ENCODE data around the gene GNL2.

GNL2 gene

DNA sequence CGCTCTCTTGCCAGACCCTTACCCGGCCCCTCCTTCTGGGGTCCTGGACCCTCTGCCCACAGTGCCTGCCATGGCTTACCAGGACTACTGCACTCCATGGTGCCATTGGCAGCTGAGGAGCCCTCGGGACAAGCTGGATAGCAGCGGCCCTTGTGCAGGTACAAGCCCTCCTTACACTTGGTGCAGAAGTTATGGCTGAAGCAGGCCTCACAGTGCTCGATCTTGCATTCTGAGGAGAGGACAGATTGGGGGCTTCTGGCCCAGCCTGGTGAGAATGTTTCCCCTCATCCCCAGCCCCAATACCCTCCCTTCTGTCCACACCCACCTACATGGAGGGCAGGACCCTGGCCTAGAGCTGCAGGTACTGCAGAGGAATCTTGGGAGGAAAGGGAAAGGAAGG is 18.4 kb upstream of the GNL2 start:
- no peak overlapping the region for H2AFZ ChIP-seq (ENCODE audit: low read depth)
- H3K36me3 ChIP-seq (ENCODE audit: insufficient read depth), result no peaks in the 10 kb centered on the region
- no peak overlapping the region for H3K27ac ChIP-seq
- no peak overlapping the region for H3K4me3 ChIP-seq (IDR thresholded peaks at IDR 0.05; ENCODE audit: insufficient read depth, low read depth, low read length)
- no peaks in the 10 kb centered on the region for H4K20me1 ChIP-seq (ENCODE audit: insufficient read depth)
- no peaks in the 10 kb centered on the region for H3K79me2 ChIP-seq (ENCODE audit: insufficient read depth, low read depth)
- no peaks in the 10 kb centered on the region for H3K4me1 ChIP-seq (ENCODE audit: low read depth, poor library complexity, severe bottlenecking)
- TF ChIP-seq, protein P1, sequence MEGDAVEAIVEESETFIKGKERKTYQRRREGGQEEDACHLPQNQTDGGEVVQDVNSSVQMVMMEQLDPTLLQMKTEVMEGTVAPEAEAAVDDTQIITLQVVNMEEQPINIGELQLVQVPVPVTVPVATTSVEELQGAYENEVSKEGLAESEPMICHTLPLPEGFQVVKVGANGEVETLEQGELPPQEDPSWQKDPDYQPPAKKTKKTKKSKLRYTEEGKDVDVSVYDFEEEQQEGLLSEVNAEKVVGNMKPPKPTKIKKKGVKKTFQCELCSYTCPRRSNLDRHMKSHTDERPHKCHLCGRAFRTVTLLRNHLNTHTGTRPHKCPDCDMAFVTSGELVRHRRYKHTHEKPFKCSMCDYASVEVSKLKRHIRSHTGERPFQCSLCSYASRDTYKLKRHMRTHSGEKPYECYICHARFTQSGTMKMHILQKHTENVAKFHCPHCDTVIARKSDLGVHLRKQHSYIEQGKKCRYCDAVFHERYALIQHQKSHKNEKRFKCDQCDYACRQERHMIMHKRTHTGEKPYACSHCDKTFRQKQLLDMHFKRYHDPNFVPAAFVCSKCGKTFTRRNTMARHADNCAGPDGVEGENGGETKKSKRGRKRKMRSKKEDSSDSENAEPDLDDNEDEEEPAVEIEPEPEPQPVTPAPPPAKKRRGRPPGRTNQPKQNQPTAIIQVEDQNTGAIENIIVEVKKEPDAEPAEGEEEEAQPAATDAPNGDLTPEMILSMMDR (conservative IDR thresholded peaks at IDR 0.05; ENCODE audit: low read depth, low read length), result no peak
- no peak overlapping the region for H3K4me2 ChIP-seq
- peaks cover 25% of the 10 kb centered on the region; the same call in 1 of the 2 replicates for H3K27me3 ChIP-seq (ENCODE audit: insufficient read depth, low read depth)
- no peak overlapping the region for H3K9ac ChIP-seq

DNA sequence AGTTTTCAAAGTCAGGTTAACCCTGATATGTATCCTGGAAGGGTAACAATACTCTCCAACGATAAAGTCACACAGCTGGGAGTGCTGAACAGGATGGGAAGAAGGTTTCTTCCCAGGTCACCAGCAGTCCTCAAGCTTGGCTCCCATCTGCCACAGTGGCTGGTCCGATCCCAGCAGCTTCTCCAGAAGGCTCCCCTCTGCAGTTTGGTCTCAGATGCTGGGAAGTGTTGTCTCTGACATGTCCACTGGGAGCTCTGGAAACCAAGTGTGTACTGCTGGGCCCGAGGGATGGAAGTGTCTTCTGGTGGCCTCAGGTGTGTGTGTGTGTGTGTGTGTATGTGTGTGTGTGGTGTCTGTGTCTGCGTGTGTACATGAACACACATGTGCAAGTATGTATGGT is 16.4 kb upstream of the GNL2 start:
- no peak overlapping the region for H3K9ac ChIP-seq
- H3K4me2 ChIP-seq, result no peak overlapping the region

DNA sequence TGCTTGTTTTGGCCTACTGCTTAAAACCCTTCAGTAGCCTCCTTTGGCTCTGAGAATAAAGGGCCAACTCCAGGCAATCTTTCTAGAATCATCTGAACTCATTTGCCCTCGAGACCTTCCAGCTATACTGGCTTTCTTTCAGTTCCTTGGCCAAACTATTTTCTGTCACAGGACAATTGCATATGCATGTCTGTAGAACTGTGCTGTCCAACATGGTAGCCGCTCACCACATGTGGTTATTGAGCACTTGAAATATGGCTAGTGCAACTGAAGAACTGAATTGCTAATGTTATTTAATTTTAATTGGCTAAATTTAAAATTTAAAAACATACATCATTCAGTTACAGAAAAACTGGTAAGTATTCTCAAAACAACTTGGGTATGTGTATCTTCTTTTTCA is 14.3 kb upstream of the GNL2 start:
- no peaks in the 10 kb centered on the region for H3K4me1 ChIP-seq (ENCODE audit: low read depth, poor library complexity, severe bottlenecking)
- no peak overlapping the region for H3K27ac ChIP-seq
- peaks cover 11% of the 10 kb centered on the region; the same call in 1 of the 2 replicates for H3K27me3 ChIP-seq (ENCODE audit: insufficient read depth, low read depth)
- no peak overlapping the region for H3K4me3 ChIP-seq (IDR thresholded peaks at IDR 0.05; ENCODE audit: insufficient read depth, low read depth, low read length)
- H3K36me3 ChIP-seq (ENCODE audit: insufficient read depth), result no peaks in the 10 kb centered on the region
- H2AFZ ChIP-seq (ENCODE audit: low read depth), result no peak overlapping the region
- H3K79me2 ChIP-seq (ENCODE audit: insufficient read depth, low read depth), result no peaks in the 10 kb centered on the region
- TF ChIP-seq, protein P1 (conservative IDR thresholded peaks at IDR 0.05; ENCODE audit: low read depth, low read length), result no peak
- H3K9ac ChIP-seq, result no peak overlapping the region
- H4K20me1 ChIP-seq (ENCODE audit: insufficient read depth), result no peaks in the 10 kb centered on the region
- no peak overlapping the region for H3K4me2 ChIP-seq

More for the DNA sequence above, 16.4 kb upstream of the GNL2 start:
- Histone ChIP-seq H3K4me3 (IDR thresholded peaks at IDR 0.05; ENCODE audit: insufficient read depth, low read depth, low read length) (no peak overlapping the region), H3K4me1 (ENCODE audit: low read depth, poor library complexity, severe bottlenecking) (no peaks in the 10 kb centered on the region), H3K79me2 (ENCODE audit: insufficient read depth, low read depth) (no peaks in the 10 kb centered on the region), H4K20me1 (ENCODE audit: insufficient read depth) (no peaks in the 10 kb centered on the region), H3K27ac (no peak overlapping the region), H3K27me3 (ENCODE audit: insufficient read depth, low read depth) (peaks cover 22% of the 10 kb centered on the region; the same call in 1 of the 2 replicates), H2AFZ (ENCODE audit: low read depth) (no peak overlapping the region), H3K36me3 (ENCODE audit: insufficient read depth) (no peaks in the 10 kb centered on the region)
- TF ChIP-seq, protein P1 (conservative IDR thresholded peaks at IDR 0.05; ENCODE audit: low read depth, low read length), result no peak

DNA sequence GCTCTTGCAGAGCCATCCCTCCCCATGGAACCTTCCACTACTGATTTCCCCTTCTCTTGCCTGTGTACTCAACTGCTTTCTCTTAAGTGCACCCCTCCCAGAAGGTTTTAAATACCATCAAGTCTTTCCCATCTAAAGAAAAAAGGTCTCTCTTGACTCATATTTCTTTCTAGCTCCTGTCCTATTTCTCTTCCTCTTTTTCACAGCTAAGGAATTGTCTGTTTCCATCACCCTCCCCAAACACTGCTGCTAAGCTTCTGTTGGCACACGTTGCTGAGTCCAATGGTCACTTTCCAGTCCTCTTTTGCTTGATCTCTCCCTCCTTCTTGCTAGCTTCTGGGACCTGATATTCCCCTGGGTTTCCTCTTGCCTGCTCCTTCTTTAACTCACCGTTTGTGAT is 13.3 kb upstream of the GNL2 start:
- TF ChIP-seq, protein P1 (conservative IDR thresholded peaks at IDR 0.05; ENCODE audit: low read depth, low read length), result no peak
- no peak overlapping the region for H2AFZ ChIP-seq (ENCODE audit: low read depth)
- H3K36me3 ChIP-seq (ENCODE audit: insufficient read depth), result no peaks in the 10 kb centered on the region
- H3K4me3 ChIP-seq (IDR thresholded peaks at IDR 0.05; ENCODE audit: insufficient read depth, low read depth, low read length), result no peak overlapping the region
- no peaks in the 10 kb centered on the region for H3K79me2 ChIP-seq (ENCODE audit: insufficient read depth, low read depth)
- H3K9ac ChIP-seq, result no peak overlapping the region
- no peaks in the 10 kb centered on the region for H4K20me1 ChIP-seq (ENCODE audit: insufficient read depth)
- no peak overlapping the region for H3K4me2 ChIP-seq
- H3K4me1 ChIP-seq (ENCODE audit: low read depth, poor library complexity, severe bottlenecking), result no peaks in the 10 kb centered on the region
- no peak overlapping the region for H3K27ac ChIP-seq
- peaks cover 11% of the 10 kb centered on the region; the same call in 1 of the 2 replicates for H3K27me3 ChIP-seq (ENCODE audit: insufficient read depth, low read depth)
